ENCODE data around the gene MDP1.

- TF ChIP-seq CTCF (IDR thresholded peaks at IDR 0.05): no peak
- no peak for TF ChIP-seq FOSL2 (IDR thresholded peaks at IDR 0.05; ENCODE audit: borderline replicate concordance, low read depth)
Observed at GRCh38 chr14:24167469-24168114, 48.3 kb downstream of the MDP1 start.

Data from SK-N-SH (cell line).